ENCODE results near the gene FAM120A. TPM values are rescaled to one million over a fixed set of nuclear protein-coding genes. Genes with fewer than 3 reads are reported as not detected.

Gene FAM120A
- total RNA-seq, 1 donor from 2014 or later: 107 TPM

DNA sequence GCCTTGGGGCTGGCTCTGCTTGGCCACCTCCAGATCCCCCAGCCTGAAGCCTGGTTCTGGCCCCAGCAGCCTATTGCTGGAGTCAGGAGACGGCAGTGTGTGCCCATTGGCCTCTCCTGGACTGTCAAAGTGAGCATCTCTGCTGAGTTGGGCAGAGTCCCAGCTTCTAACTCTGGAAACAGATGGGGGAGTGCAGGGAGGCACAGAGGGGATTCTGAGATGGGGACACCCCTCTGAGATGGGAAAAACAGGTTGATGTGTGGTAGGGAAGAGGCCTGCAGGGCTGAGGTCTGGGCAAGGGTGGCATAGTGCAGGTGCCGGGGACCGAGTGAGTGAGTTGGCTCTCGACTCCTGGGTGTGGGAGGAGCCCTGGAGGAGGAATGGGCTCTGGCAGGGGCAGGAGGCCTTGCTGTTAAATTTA lies 152.4 kb downstream of the FAM120A start:
- TF ChIP-seq, protein P1, sequence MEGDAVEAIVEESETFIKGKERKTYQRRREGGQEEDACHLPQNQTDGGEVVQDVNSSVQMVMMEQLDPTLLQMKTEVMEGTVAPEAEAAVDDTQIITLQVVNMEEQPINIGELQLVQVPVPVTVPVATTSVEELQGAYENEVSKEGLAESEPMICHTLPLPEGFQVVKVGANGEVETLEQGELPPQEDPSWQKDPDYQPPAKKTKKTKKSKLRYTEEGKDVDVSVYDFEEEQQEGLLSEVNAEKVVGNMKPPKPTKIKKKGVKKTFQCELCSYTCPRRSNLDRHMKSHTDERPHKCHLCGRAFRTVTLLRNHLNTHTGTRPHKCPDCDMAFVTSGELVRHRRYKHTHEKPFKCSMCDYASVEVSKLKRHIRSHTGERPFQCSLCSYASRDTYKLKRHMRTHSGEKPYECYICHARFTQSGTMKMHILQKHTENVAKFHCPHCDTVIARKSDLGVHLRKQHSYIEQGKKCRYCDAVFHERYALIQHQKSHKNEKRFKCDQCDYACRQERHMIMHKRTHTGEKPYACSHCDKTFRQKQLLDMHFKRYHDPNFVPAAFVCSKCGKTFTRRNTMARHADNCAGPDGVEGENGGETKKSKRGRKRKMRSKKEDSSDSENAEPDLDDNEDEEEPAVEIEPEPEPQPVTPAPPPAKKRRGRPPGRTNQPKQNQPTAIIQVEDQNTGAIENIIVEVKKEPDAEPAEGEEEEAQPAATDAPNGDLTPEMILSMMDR (IDR thresholded peaks at IDR 0.05): no peak
- H3K4me3 Mint-ChIP-seq: no peak overlapping the region
- no peak overlapping the region for H3K27ac Mint-ChIP-seq
- ChIA-PET POLR2A (no interaction called here), CTCF (no interaction called here)
- no peak for DNase-seq
- H3K36me3 Mint-ChIP-seq (ENCODE audit: low read depth): peaks cover 14% of the 10 kb centered on the region
- H3K4me1 Mint-ChIP-seq: peaks cover 39% of the 10 kb centered on the region
- peaks cover 9% of the 10 kb centered on the region for H3K9me3 Mint-ChIP-seq
- no peaks in the 10 kb centered on the region for H3K27me3 Mint-ChIP-seq
- intact Hi-C loops (cut with micrococcal nuclease): no loop called here
- ATAC-seq (ENCODE audit: low read depth): no peak

DNA sequence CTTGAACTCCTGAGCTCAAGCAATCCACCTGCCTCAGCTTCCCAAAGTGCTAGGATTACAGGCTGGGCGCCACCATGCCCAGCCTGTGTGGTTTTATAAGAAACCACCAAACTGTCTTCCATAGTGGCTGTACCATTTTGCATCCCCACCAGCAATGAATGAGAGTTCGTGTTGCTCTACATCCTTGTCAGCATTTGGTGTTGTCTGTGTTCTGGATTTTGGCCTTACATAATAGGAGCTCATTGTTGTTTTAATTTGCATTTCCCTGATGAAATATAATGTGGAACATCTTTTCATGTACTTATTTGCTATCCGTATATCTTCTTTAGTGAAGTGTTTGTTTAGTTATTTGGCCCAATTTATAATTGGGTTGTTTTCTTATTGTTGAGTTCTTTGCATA lies 154.7 kb downstream of the FAM120A start:
- DNase-seq: no peak

DNA sequence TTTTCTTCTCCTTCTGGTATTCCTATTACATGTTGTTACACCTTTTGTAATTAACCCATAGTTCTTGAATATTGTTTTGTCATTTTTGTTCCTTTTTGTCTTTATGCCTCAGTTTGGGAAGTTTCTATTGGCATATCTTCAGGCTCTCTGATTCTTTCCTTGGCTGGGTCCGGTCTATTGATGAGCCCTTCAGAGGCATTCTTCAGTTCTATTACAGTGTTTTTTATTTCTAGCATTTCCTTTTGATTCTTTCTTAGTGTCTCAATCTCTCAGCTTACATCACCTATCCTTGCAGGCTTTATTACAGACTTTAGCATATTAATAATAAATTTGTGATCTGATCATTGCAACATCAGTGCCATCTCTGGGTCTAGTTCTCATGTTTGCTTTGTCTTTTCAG lies 158.7 kb downstream of the FAM120A start:
- ChIA-PET POLR2A (no interaction called here), CTCF (no interaction called here)
- Mint-ChIP-seq H3K9me3 (peaks cover 20% of the 10 kb centered on the region), H3K27ac (no peak overlapping the region), H3K36me3 (ENCODE audit: low read depth) (peaks cover 22% of the 10 kb centered on the region), H3K27me3 (no peaks in the 10 kb centered on the region), H3K4me1 (peaks cover 18% of the 10 kb centered on the region), H3K4me3 (no peak overlapping the region)
- intact Hi-C loops (cut with micrococcal nuclease): no loop called here
- DNase-seq (no peak), ATAC-seq (ENCODE audit: low read depth) (no peak)
- TF ChIP-seq, protein P1 (IDR thresholded peaks at IDR 0.05): no peak

More for the DNA sequence above, 154.7 kb downstream of the FAM120A start:
- ChIA-PET CTCF (no interaction called here), POLR2A (no interaction called here)
- Mint-ChIP-seq H3K4me1 (peaks cover 16% of the 10 kb centered on the region), H3K9me3 (peaks cover 20% of the 10 kb centered on the region), H3K27me3 (no peaks in the 10 kb centered on the region), H3K36me3 (ENCODE audit: low read depth) (peaks cover 26% of the 10 kb centered on the region), H3K4me3 (no peak overlapping the region), H3K27ac (no peak overlapping the region)
- no peak for ATAC-seq (ENCODE audit: low read depth)
- intact Hi-C loops (cut with micrococcal nuclease): no loop called here
- TF ChIP-seq, protein P1 (IDR thresholded peaks at IDR 0.05): no peak

DNA sequence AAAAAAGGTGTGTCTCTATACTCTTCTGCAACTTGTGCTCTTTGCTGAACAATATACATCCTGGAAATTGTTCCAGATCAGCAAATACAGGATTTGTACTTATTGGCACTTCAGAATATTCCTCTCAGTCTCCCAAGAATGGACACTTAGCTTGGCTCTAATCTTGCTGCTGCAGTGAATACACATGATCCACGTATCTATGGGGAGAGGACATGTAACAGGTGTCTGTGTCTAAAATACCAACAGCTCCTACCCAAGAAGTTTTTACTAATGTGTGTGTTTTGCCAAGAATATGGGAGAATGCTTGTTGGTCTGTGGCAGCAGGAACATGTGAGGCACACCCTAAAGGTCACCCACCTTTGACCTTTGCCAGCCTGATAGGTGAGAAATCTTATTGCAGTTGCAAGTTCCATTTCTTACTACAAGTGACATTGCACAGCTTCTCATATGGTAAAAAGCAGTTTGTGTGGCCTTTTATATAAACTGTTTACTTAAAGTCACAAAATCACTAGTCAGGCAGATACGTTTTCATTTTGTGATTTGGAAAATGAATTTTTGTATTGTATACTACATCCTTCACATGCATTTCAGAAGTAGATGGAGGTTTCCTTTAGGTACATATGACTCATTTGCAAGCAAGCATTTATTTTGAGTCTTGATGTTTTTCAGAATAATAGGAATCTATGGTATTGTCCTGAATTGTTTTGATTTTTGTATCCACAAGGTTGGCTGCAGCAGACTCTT lies 160.7 kb downstream of the FAM120A start:
- DNase-seq (no peak), ATAC-seq (ENCODE audit: low read depth) (no peak)
- TF ChIP-seq, protein P1 (IDR thresholded peaks at IDR 0.05): no peak
- intact Hi-C loops (cut with micrococcal nuclease): no loop called here
- H3K27me3 Mint-ChIP-seq: no peaks in the 10 kb centered on the region
- H3K4me1 Mint-ChIP-seq: peaks cover 18% of the 10 kb centered on the region
- no peak overlapping the region for H3K27ac Mint-ChIP-seq
- ChIA-PET CTCF (interaction anchor here (0.8 kb wide), 1 partner anchor 46 kb away, joined by 3 read pairs; no protein-coding TSS in a partner anchor), POLR2A (interaction anchor here (0.6 kb wide), 1 partner anchor 39 kb away, joined by 3 read pairs; no protein-coding TSS in a partner anchor)
- peaks cover 16% of the 10 kb centered on the region for H3K36me3 Mint-ChIP-seq (ENCODE audit: low read depth)
- no peak overlapping the region for H3K4me3 Mint-ChIP-seq
- peaks cover 15% of the 10 kb centered on the region for H3K9me3 Mint-ChIP-seq

DNA sequence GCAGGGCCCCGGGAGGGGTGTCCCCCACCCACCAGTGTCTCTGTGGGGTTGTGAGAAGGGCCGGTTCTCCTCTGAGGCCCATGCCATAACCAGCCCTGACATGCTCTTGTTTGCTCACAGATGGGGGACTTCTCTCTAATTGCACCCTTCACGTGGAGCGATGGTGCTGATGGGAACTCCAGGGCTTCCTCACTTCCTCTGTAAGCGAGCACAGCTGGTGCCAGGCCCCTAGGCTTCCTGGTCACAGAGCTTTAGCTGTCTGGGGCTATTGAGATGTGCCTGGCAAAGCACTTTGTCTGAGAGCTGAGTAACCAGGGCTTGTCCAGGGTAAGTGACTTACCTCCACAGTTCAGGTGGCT lies 161.3 kb downstream of the FAM120A start:
- H3K4me3 Mint-ChIP-seq: no peak overlapping the region
- H3K36me3 Mint-ChIP-seq (ENCODE audit: low read depth): peaks cover 16% of the 10 kb centered on the region
- DNase-seq (no peak), ATAC-seq (ENCODE audit: low read depth) (peak; percentile 45)
- CTCF ChIA-PET: no interaction called here
- intact Hi-C loops (cut with micrococcal nuclease): no loop called here
- H3K4me1 Mint-ChIP-seq: peaks cover 17% of the 10 kb centered on the region
- H3K27ac Mint-ChIP-seq: no peak overlapping the region
- POLR2A ChIA-PET: interaction anchor here (0.6 kb wide), 1 partner anchor 38 kb away, joined by 3 read pairs; no protein-coding TSS in a partner anchor
- H3K9me3 Mint-ChIP-seq: peaks cover 14% of the 10 kb centered on the region
- TF ChIP-seq, protein P1 (IDR thresholded peaks at IDR 0.05): no peak
- H3K27me3 Mint-ChIP-seq: no peaks in the 10 kb centered on the region
